Osteocyte (in vitro differentiated cells): Measurements from ENCODE around the gene RRP1. TPM values are rescaled to one million over a fixed set of nuclear protein-coding genes. Genes with fewer than 3 reads are reported as not detected.
A peak's percentile ranks its signal among the peaks of the same experiment; 100 is the strongest.

Source experiments
- DNase-seq: peaks from one replicate; pipeline ENCODE4 v3.0.0; 2021; ENCODE audit warnings: mixed read lengths; ENCODE audit not compliant: unreplicated experiment; ENCODE audit errors: extremely low spot score
- H3K27ac Mint-ChIP-seq: one replicate; pipeline ENCODE4 v1.8.0; 2021; ENCODE audit warnings: mild to moderate bottlenecking, mixed read lengths; ENCODE audit not compliant: unreplicated experiment
- H3K27me3 Mint-ChIP-seq: one replicate; pipeline ENCODE4 v1.8.0; 2021; ENCODE audit warnings: mixed read lengths; ENCODE audit not compliant: unreplicated experiment
- H3K36me3 Mint-ChIP-seq: one replicate; pipeline ENCODE4 v1.8.0; 2021; ENCODE audit warnings: mixed read lengths; ENCODE audit not compliant: unreplicated experiment
- H3K4me1 Mint-ChIP-seq: one replicate; pipeline ENCODE4 v1.8.0; 2021; ENCODE audit warnings: mixed read lengths; ENCODE audit not compliant: unreplicated experiment
- H3K4me3 Mint-ChIP-seq: one replicate; pipeline ENCODE4 v1.8.0; 2021; ENCODE audit warnings: mild to moderate bottlenecking, moderate library complexity, mixed read lengths; ENCODE audit not compliant: unreplicated experiment
- H3K9me3 Mint-ChIP-seq: one replicate; pipeline ENCODE4 v1.8.0; 2021; ENCODE audit warnings: mixed read lengths; ENCODE audit not compliant: unreplicated experiment
- CTCF ChIP-seq: fragments of 200-600 bp; sonication (generic); IDR thresholded peaks from 2 replicates; pipeline ENCODE4 v1.5.0; 2021; ENCODE audit warnings: antibody characterized with exemption, mild to moderate bottlenecking, moderate library complexity
- total RNA-seq: library from RNA; stranded (reverse); gene quantifications from 2 replicates; pipeline ENCODE4 v1.2.1, GENCODE V29; 2021

RRP1 gene
- total RNA-seq, 1 donor from 2014 or later = 22.8 TPM

GRCh38 chr21:43764576-43765495 lies 24.5 kb upstream of the RRP1 start:
- no peaks in the 10 kb centered on the region for H3K27me3 Mint-ChIP-seq
- no peaks in the 10 kb centered on the region for H3K9me3 Mint-ChIP-seq
- H3K27ac Mint-ChIP-seq = peak overlapping the region; percentile 6
- no peak for DNase-seq
- no peak overlapping the region for H3K4me3 Mint-ChIP-seq
- TF ChIP-seq CTCF = no peak
- H3K36me3 Mint-ChIP-seq = peaks cover 2% of the 10 kb centered on the region
- peaks cover 21% of the 10 kb centered on the region for H3K4me1 Mint-ChIP-seq

GRCh38 chr21:43766734-43767497 lies 22.5 kb upstream of the RRP1 start:
- Mint-ChIP-seq H3K4me1 (peaks cover 21% of the 10 kb centered on the region), H3K9me3 (no peaks in the 10 kb centered on the region), H3K27me3 (no peaks in the 10 kb centered on the region), H3K27ac (no peak overlapping the region), H3K36me3 (no peaks in the 10 kb centered on the region), H3K4me3 (no peak overlapping the region)
- no peak for TF ChIP-seq CTCF
- DNase-seq = no peak

DNA sequence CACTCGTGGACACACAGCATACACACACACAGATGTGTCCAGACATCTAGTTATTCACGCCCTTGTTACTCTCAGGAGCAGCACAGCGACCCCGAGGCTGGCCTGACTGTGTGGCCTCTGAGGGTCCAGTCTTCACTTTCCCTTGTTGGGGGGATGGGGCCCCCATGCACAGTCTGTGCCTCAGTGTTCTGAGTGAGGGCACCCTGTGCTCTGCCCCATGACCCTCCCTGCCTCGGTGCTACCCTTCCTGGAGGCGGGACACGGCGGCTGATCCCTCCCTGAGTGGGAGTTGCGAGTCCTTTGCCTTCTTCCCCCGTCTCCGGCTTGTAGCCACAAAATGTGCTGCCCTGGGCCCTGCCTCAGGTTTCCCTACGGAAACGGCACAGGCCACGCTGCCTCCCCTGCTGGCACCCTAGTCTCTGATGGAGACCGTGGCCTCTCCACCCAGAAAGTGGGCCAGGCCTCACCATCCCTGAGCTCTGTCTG lies 21.8 kb upstream of the RRP1 start:
- Mint-ChIP-seq H3K27me3 (no peaks in the 10 kb centered on the region), H3K4me1 (peaks cover 21% of the 10 kb centered on the region), H3K27ac (peak overlapping the region; percentile 81), H3K9me3 (no peaks in the 10 kb centered on the region), H3K4me3 (no peak overlapping the region), H3K36me3 (no peaks in the 10 kb centered on the region)
- TF ChIP-seq CTCF = no peak
- DNase-seq = no peak

DNA sequence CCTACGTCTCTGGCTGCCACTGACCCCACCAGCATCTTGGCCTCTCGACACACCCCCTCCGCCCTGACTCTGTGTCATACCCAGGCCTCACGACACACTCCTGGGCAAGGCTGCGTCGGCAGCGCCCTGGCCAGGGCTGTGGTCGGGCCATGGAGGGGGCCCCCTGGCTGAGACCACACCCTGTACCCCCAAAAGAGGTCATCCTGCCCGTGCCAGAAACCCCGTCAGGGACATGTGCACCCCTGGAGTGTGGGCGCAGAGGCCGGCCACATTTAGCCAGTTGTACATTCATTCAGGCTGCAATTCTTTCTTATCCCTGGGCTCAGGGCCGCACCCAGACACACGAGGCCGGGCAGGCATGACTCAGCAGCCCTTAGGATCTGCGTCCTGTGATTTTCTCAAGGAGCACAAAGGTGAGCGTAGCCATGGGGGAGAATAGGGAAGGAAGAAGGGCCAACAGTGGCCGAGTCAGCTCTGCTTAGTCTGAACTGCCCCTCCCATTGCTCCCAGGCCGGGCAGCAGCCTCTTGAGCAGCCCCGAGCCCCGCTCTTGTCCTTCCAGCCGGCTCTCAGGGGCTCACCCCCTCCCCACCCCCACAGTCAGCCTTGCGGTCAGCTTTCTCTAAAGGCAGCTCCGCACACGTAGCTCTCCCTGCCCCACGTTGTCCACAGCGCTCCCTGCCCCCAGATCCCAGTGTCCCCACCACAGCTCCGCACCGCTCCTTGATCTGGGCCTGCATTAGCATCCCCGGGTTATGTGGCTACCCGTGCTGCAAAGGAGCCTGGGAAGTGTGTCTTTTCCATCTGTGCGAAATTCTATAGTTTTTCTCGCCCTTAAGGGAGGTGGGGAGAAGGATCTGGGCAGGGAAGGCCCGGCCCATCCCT lies 21.2 kb upstream of the RRP1 start:
- no peak for TF ChIP-seq CTCF
- H3K9me3 Mint-ChIP-seq = no peaks in the 10 kb centered on the region
- DNase-seq = no peak
- no peak overlapping the region for H3K4me3 Mint-ChIP-seq
- H3K36me3 Mint-ChIP-seq = peaks cover 2% of the 10 kb centered on the region
- H3K27ac Mint-ChIP-seq = peak overlapping the region; percentile 81
- H3K4me1 Mint-ChIP-seq = peaks cover 21% of the 10 kb centered on the region
- no peaks in the 10 kb centered on the region for H3K27me3 Mint-ChIP-seq
